OCI-LY7 (cell line): ENCODE results near the gene AGK. TPM values are rescaled to one million over a fixed set of nuclear protein-coding genes. Genes with fewer than 3 reads are reported as not detected.

Experiments
- BruUV-seq: library from RNA; stranded (reverse); fragments of 400-500 nt; replicated peaks from 2 replicates; lab custom pipeline; 2021; lab: Mats Ljungman, UMichigan
- CTCF ChIA-PET: fragments of 300-600 bp; sonication (Branson Sonifier 250); formaldehyde crosslinking; loops from one replicate; lab custom pipeline; 2022; ENCODE audit warnings: antibody characterized with exemption; ENCODE audit not compliant: unreplicated experiment; lab: Charles Lee
- POLR2A ChIA-PET: fragments of 300-600 bp; sonication (Branson Sonifier 250); formaldehyde crosslinking; loops from one replicate; lab custom pipeline; 2022; ENCODE audit warnings: antibody characterized with exemption; lab: Charles Lee
- DNase-seq: peaks from one replicate; pipeline ENCODE4 v3.0.0-alpha.2; 2015; ENCODE audit warnings: low spot score
- H2AFZ ChIP-seq: fragments of 200-600 bp; sonication (generic), shearing (Covaris generic); 2 replicates; pipeline ENCODE4 v1.6.1; 2014; ENCODE audit warnings: mild to moderate bottlenecking, antibody characterized with exemption, low read length, moderate library complexity
- H3K27ac ChIP-seq: fragments of 200-600 bp; sonication (generic); 2 replicates; pipeline ENCODE4 v1.5.1; 2014; ENCODE audit warnings: mixed run types, low read depth, mild to moderate bottlenecking, moderate library complexity, low read length, inconsistent platforms; ENCODE audit not compliant: poor library complexity, severe bottlenecking
- H3K36me3 ChIP-seq: fragments of 200-600 bp; sonication (generic); 2 replicates; pipeline ENCODE4 v1.6.1; 2014; ENCODE audit warnings: mild to moderate bottlenecking, antibody characterized with exemption, low read length, moderate library complexity, mixed read lengths; ENCODE audit not compliant: insufficient read depth
- H3K4me1 ChIP-seq: fragments of 200-600 bp; sonication (generic); 2 replicates; pipeline ENCODE4 v1.5.1; 2014; ENCODE audit warnings: mild to moderate bottlenecking, low read length; ENCODE audit not compliant: insufficient read depth, poor library complexity, severe bottlenecking
- H3K4me2 ChIP-seq: fragments of 200-600 bp; sonication (generic); 2 replicates; pipeline ENCODE4 v1.6.1; 2014; ENCODE audit warnings: mild to moderate bottlenecking, low read length
- H3K4me3 ChIP-seq: fragments of 200-600 bp; sonication (generic); 2 replicates; pipeline ENCODE4 v1.5.1; 2014; ENCODE audit warnings: mild to moderate bottlenecking, low read depth, low read length; ENCODE audit not compliant: poor library complexity, severe bottlenecking
- H3K79me2 ChIP-seq: fragments of 200-600 bp; sonication (generic); 2 replicates; pipeline ENCODE4 v1.6.1; 2016; ENCODE audit warnings: low read depth, mild to moderate bottlenecking, low read length, moderate library complexity, mixed read lengths; ENCODE audit not compliant: insufficient read depth
- H3K9me2 ChIP-seq: fragments of 200-600 bp; sonication (generic); 2 replicates; pipeline ENCODE4 v1.6.1; 2016; ENCODE audit warnings: mild to moderate bottlenecking, low read length, mixed read lengths; ENCODE audit not compliant: insufficient read depth
- H3K9me3 ChIP-seq: fragments of 200-600 bp; sonication (generic); 2 replicates; pipeline ENCODE4 v1.6.1; 2014; ENCODE audit warnings: mild to moderate bottlenecking, mixed run types, low read length, mixed read lengths
- H4K20me1 ChIP-seq: fragments of 200-600 bp; sonication (generic); 2 replicates; pipeline ENCODE4 v1.6.1; 2014; ENCODE audit warnings: mild to moderate bottlenecking, antibody characterized with exemption, low read length, moderate library complexity, mixed read lengths; ENCODE audit not compliant: insufficient read depth
- EZH2phosphoT487 ChIP-seq: fragments of 200-600 bp; sonication (generic); IDR thresholded peaks from 2 replicates; pipeline ENCODE4 v1.6.1; 2018; ENCODE audit warnings: low read depth, borderline replicate concordance, mild to moderate bottlenecking, mixed run types, antibody characterized with exemption, low read length, moderate library complexity, mixed read lengths
- intact Hi-C: fragments of 100-400 bp; cut with micrococcal nuclease; formaldehyde crosslinking; loops from one replicate; pipeline ENCODE4 v1.10.0; 2022; ENCODE audit not compliant: unreplicated experiment
- total RNA-seq, 2 experiments: library from RNA; depleted of rRNA in 1 of 2; stranded (reverse); fragments of >200 nt in 1 of 2; shearing (Covaris generic) in 1 of 2; gene quantifications; 2 replicates each; pipeline ENCODE4 v1.2.3, GENCODE V29; 2014 to 2022
- TF ChIP-seq, protein P1 (sequence below): fragments of 200-600 bp; sonication (generic); conservative IDR thresholded peaks from 2 replicates; pipeline ENCODE4 v1.5.1; 2014; ENCODE audit warnings: mild to moderate bottlenecking, antibody characterized with exemption, low read length, moderate library complexity, mixed read lengths

The AGK gene
- total RNA-seq, 2 experiments from 2014 or later: 31.2 to 33.6 TPM

DNA sequence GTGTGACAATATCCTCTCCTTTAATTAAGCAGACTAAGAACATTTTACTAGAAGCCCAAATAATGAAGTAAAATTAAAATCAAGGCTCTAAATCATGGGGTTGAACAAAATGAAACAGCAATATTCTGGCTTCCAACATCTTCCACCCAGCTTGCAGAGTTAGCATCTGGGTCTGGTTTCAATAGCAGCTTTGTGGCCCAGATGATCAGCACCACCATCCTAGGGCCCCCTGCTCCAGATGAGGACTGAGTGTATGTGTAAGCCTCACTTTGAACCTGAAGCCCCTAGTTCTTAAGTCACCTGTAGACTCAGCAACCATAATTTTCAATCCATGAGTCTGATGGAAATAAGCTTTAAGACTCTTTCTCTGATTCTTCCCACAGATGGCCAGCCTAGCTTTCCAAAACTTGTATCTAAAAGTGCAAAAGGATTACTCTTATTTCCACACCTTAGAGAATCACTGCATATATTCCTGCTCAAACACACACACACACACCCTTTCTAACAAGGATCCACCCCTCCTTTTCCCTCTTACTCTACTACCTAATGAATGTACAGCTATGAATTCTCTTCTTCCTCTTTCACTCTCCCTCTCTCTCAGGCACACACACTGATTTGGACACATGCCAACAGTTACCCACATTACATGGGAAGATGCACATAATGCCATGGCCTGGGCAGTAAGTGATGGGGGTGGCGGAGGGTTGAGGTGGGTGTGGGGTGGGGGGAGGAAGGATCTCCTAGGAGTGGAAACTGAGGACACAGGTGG lies 147.2 kb downstream of the AGK start:
- no peaks in the 10 kb centered on the region for H3K79me2 ChIP-seq
- TF ChIP-seq EZH2phosphoT487: no peak
- TF ChIP-seq, protein P1, sequence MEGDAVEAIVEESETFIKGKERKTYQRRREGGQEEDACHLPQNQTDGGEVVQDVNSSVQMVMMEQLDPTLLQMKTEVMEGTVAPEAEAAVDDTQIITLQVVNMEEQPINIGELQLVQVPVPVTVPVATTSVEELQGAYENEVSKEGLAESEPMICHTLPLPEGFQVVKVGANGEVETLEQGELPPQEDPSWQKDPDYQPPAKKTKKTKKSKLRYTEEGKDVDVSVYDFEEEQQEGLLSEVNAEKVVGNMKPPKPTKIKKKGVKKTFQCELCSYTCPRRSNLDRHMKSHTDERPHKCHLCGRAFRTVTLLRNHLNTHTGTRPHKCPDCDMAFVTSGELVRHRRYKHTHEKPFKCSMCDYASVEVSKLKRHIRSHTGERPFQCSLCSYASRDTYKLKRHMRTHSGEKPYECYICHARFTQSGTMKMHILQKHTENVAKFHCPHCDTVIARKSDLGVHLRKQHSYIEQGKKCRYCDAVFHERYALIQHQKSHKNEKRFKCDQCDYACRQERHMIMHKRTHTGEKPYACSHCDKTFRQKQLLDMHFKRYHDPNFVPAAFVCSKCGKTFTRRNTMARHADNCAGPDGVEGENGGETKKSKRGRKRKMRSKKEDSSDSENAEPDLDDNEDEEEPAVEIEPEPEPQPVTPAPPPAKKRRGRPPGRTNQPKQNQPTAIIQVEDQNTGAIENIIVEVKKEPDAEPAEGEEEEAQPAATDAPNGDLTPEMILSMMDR: no peak
- H3K4me1 ChIP-seq: peaks cover 9% of the 10 kb centered on the region
- no TSS peak for BruUV-seq
- intact Hi-C loops: no loop called here
- H3K4me2 ChIP-seq: no peak overlapping the region
- no peaks in the 10 kb centered on the region for H3K36me3 ChIP-seq
- DNase-seq: no peak
- H3K27ac ChIP-seq: no peak overlapping the region
- H4K20me1 ChIP-seq: no peaks in the 10 kb centered on the region; the same call in 1 of the 2 replicates
- no peak overlapping the region for H3K4me3 ChIP-seq
- ChIA-PET POLR2A (no interaction called here), CTCF (no interaction called here)
- no peaks in the 10 kb centered on the region for H3K9me2 ChIP-seq
- no peak overlapping the region for H2AFZ ChIP-seq
- H3K9me3 ChIP-seq: no peaks in the 10 kb centered on the region

DNA sequence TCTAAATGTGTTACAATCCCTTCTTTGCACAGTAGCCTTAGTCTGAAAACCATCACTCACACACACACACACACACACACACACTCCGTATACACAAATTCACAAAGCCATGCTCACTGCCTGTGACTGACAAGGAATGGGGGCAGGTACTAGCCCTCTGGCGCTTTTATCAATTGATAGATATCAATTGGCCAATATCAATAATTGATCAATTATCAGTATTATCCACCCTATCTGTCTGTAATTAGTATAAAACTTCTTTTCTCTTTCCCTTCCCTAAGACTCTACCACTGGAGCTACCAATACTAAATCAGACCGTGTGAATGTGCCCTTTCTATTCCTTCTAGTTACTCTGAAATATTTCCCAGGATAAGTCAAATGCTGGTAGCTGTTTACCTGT lies 148.7 kb downstream of the AGK start:
- no peaks in the 10 kb centered on the region for H3K36me3 ChIP-seq
- CTCF ChIA-PET: no interaction called here
- no peaks in the 10 kb centered on the region for H3K9me2 ChIP-seq
- BruUV-seq: no TSS peak
- POLR2A ChIA-PET: no interaction called here
- DNase-seq: no peak
- H3K79me2 ChIP-seq: no peaks in the 10 kb centered on the region
- H2AFZ ChIP-seq: no peak overlapping the region
- H3K4me1 ChIP-seq: peaks cover 9% of the 10 kb centered on the region
- no peak for TF ChIP-seq EZH2phosphoT487
- TF ChIP-seq, protein P1: no peak
- no peak overlapping the region for H3K27ac ChIP-seq
- no peaks in the 10 kb centered on the region; the same call in 1 of the 2 replicates for H4K20me1 ChIP-seq
- H3K4me2 ChIP-seq: no peak overlapping the region
- no peak overlapping the region for H3K4me3 ChIP-seq
- no peaks in the 10 kb centered on the region for H3K9me3 ChIP-seq
- intact Hi-C loops: no loop called here

DNA sequence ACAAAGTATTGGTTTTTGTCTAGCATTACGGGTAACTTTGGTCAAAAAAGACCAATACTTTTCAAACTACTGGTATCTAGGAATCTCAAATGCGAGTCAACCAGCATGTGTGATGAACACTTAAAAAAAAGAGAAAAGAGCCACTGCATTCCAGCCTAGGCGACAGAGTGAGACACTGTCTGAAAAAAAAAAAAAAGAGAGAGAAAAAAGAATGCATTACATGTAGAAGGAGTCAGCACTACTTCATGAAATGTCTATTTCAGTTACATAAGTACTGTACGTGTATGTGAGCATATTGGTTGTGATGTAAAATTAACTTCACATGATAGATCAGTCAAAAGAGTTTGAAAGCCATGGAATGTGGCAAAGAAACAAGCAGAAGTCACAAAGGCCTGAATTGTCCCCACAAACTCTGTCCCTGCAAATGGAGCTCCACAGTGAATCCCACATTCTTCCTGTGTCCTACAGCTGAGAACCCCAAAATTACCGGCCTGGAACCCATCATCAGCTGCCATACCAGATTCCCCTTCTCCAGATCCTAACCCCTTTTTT lies 149.2 kb downstream of the AGK start:
- Histone ChIP-seq H3K9me3 (no peaks in the 10 kb centered on the region), H2AFZ (no peak overlapping the region), H3K4me1 (peaks cover 9% of the 10 kb centered on the region), H3K79me2 (no peaks in the 10 kb centered on the region), H4K20me1 (no peaks in the 10 kb centered on the region; the same call in 1 of the 2 replicates), H3K9me2 (no peaks in the 10 kb centered on the region), H3K36me3 (no peaks in the 10 kb centered on the region), H3K4me3 (no peak overlapping the region), H3K27ac (no peak overlapping the region), H3K4me2 (peak overlapping the region; percentile 82)
- POLR2A ChIA-PET: interaction anchor here (1.3 kb wide), 1 partner anchor 37 kb away, joined by 7 read pairs; the partner anchor contains the start of gene SSBP1
- intact Hi-C loops: no loop called here
- DNase-seq: no peak
- CTCF ChIA-PET: no interaction called here
- TF ChIP-seq, protein P1: no peak
- TF ChIP-seq EZH2phosphoT487: no peak
- BruUV-seq: no TSS peak
